ENCODE data around the gene ANXA11.

ANXA11 gene

GRCh38 chr10:80156216-80156615 lies 49.1 kb downstream of the ANXA11 start:
- Histone ChIP-seq H3K27ac (ENCODE audit: low read depth, low read length, poor library complexity, severe bottlenecking) (no peak overlapping the region), H3K9me2 (ENCODE audit: low read depth, low read length) (no peaks in the 10 kb centered on the region), H3K9ac (ENCODE audit: low read length) (no peak overlapping the region), H3K79me2 (ENCODE audit: insufficient read depth, low read length) (no peaks in the 10 kb centered on the region), H3K27me3 (ENCODE audit: insufficient read depth, low read length) (no peaks in the 10 kb centered on the region), H4K20me1 (ENCODE audit: insufficient read depth, low read length) (no peaks in the 10 kb centered on the region), H3K4me1 (ENCODE audit: insufficient read depth, low read length, severe bottlenecking) (no peaks in the 10 kb centered on the region), H3K36me3 (ENCODE audit: insufficient read depth, low read length) (peaks cover 83% of the 10 kb centered on the region), H3K4me2 (ENCODE audit: low read length) (no peak overlapping the region), H2AFZ (ENCODE audit: low read length) (no peak overlapping the region), H3K4me3 (ENCODE audit: low read depth, low read length, poor library complexity, severe bottlenecking) (no peak overlapping the region), H3K9me3 (ENCODE audit: low read length) (no peaks in the 10 kb centered on the region), H3F3A (ENCODE audit: insufficient read depth, low read length) (no peaks in the 10 kb centered on the region)
- TF ChIP-seq CTCF (IDR thresholded peaks at IDR 0.05; ENCODE audit: low read length) (no peak), EZH2 (IDR thresholded peaks at IDR 0.05; ENCODE audit: borderline replicate concordance, low read length) (no peak)

GRCh38 chr10:80155696-80156215 lies 49.6 kb downstream of the ANXA11 start:
- no peak for TF ChIP-seq EZH2 (IDR thresholded peaks at IDR 0.05; ENCODE audit: borderline replicate concordance, low read length)
- no peak overlapping the region for H2AFZ ChIP-seq (ENCODE audit: low read length)
- peaks cover 85% of the 10 kb centered on the region for H3K36me3 ChIP-seq (ENCODE audit: insufficient read depth, low read length)
- H3K9me2 ChIP-seq (ENCODE audit: low read depth, low read length), result no peaks in the 10 kb centered on the region
- H3K9ac ChIP-seq (ENCODE audit: low read length), result no peak overlapping the region
- no peaks in the 10 kb centered on the region for H3K27me3 ChIP-seq (ENCODE audit: insufficient read depth, low read length)
- H3K4me3 ChIP-seq (ENCODE audit: low read depth, low read length, poor library complexity, severe bottlenecking), result no peak overlapping the region
- no peaks in the 10 kb centered on the region for H3K4me1 ChIP-seq (ENCODE audit: insufficient read depth, low read length, severe bottlenecking)
- no peak overlapping the region for H3K4me2 ChIP-seq (ENCODE audit: low read length)
- H3K79me2 ChIP-seq (ENCODE audit: insufficient read depth, low read length), result no peaks in the 10 kb centered on the region
- no peak overlapping the region for H3K27ac ChIP-seq (ENCODE audit: low read depth, low read length, poor library complexity, severe bottlenecking)
- H3F3A ChIP-seq (ENCODE audit: insufficient read depth, low read length), result no peaks in the 10 kb centered on the region
- H4K20me1 ChIP-seq (ENCODE audit: insufficient read depth, low read length), result no peaks in the 10 kb centered on the region
- no peaks in the 10 kb centered on the region for H3K9me3 ChIP-seq (ENCODE audit: low read length)

DNA sequence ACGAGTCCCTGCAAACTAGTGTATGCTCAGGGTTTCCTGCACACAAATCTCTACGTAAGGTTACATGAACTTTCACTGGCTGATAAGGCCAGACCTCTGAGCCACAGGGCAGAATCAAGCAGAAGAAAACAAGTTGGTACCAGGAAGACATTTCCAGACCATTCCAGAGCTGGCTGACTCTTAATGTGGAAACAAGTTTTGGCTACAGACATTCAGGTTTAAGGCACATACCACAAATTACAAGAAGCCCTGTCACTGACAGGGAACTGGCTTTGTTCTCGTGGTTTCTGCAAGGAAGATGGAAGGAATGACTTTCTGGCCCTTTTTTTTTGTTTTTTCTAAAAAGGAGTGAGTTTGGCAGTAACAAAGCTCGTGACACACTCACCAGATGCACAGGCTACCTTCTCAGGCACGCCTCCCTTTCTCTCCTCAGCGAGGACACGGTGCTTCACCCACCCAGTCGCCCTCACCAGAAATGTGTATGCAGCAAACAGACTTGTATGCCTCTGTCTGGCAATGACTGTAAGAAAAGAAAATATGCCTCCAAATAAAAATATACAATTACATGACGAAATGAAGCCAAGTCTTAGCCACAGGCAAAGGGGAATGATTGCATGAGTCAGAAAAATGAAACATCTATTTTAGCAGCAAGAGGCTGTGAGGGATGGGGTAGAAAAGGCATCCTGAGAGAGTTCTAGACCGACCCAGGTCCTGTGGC lies 50.2 kb downstream of the ANXA11 start:
- Histone ChIP-seq H3K9me3 (ENCODE audit: low read length) (no peaks in the 10 kb centered on the region), H3K4me2 (ENCODE audit: low read length) (no peak overlapping the region), H2AFZ (ENCODE audit: low read length) (no peak overlapping the region), H4K20me1 (ENCODE audit: insufficient read depth, low read length) (no peaks in the 10 kb centered on the region), H3K4me3 (ENCODE audit: low read depth, low read length, poor library complexity, severe bottlenecking) (no peak overlapping the region), H3K27me3 (ENCODE audit: insufficient read depth, low read length) (no peaks in the 10 kb centered on the region), H3K4me1 (ENCODE audit: insufficient read depth, low read length, severe bottlenecking) (no peaks in the 10 kb centered on the region), H3K9ac (ENCODE audit: low read length) (no peak overlapping the region), H3K36me3 (ENCODE audit: insufficient read depth, low read length) (peaks cover 87% of the 10 kb centered on the region), H3F3A (ENCODE audit: insufficient read depth, low read length) (no peaks in the 10 kb centered on the region), H3K27ac (ENCODE audit: low read depth, low read length, poor library complexity, severe bottlenecking) (no peak overlapping the region), H3K79me2 (ENCODE audit: insufficient read depth, low read length) (no peaks in the 10 kb centered on the region), H3K9me2 (ENCODE audit: low read depth, low read length) (no peaks in the 10 kb centered on the region)
- no peak for TF ChIP-seq CTCF (IDR thresholded peaks at IDR 0.05; ENCODE audit: low read length)
- TF ChIP-seq EZH2 (IDR thresholded peaks at IDR 0.05; ENCODE audit: borderline replicate concordance, low read length), result no peak

- TF ChIP-seq CTCF (IDR thresholded peaks at IDR 0.05; ENCODE audit: low read length), result no peak
- TF ChIP-seq EZH2 (IDR thresholded peaks at IDR 0.05; ENCODE audit: borderline replicate concordance, low read length), result no peak
- H3K4me1 ChIP-seq (ENCODE audit: insufficient read depth, low read length, severe bottlenecking), result no peaks in the 10 kb centered on the region
- no peak overlapping the region for H2AFZ ChIP-seq (ENCODE audit: low read length)
- no peaks in the 10 kb centered on the region for H3K27me3 ChIP-seq (ENCODE audit: insufficient read depth, low read length)
- no peaks in the 10 kb centered on the region for H3F3A ChIP-seq (ENCODE audit: insufficient read depth, low read length)
- no peaks in the 10 kb centered on the region for H3K9me3 ChIP-seq (ENCODE audit: low read length)
- H3K4me2 ChIP-seq (ENCODE audit: low read length), result no peak overlapping the region
- no peaks in the 10 kb centered on the region for H4K20me1 ChIP-seq (ENCODE audit: insufficient read depth, low read length)
- H3K27ac ChIP-seq (ENCODE audit: low read depth, low read length, poor library complexity, severe bottlenecking), result no peak overlapping the region
- H3K79me2 ChIP-seq (ENCODE audit: insufficient read depth, low read length), result no peaks in the 10 kb centered on the region
- no peak overlapping the region for H3K4me3 ChIP-seq (ENCODE audit: low read depth, low read length, poor library complexity, severe bottlenecking)
- H3K36me3 ChIP-seq (ENCODE audit: insufficient read depth, low read length), result peaks cover 87% of the 10 kb centered on the region
- H3K9me2 ChIP-seq (ENCODE audit: low read depth, low read length), result no peaks in the 10 kb centered on the region
- H3K9ac ChIP-seq (ENCODE audit: low read length), result no peak overlapping the region
These were observed 50.7 kb downstream of the ANXA11 start for GRCh38 chr10:80154626-80154977.

Measured in OCI-LY1 (cell line).